Panc1 (cell line): ENCODE measurements around the gene SYT1.

ENCODE experiments used
- POLR2AphosphoS5 ChIP-seq: IDR thresholded peaks from 2 replicates; pipeline ENCODE4 v1.6.1; 2012; ENCODE audit warnings: mild to moderate bottlenecking, low read depth, low read length, moderate library complexity
- SIN3A ChIP-seq: IDR thresholded peaks from 2 replicates; pipeline ENCODE4 v1.6.1; 2012; ENCODE audit warnings: low read depth, mild to moderate bottlenecking, low read length, moderate library complexity, borderline replicate concordance; ENCODE audit not compliant: insufficient read depth
- TCF7L2 ChIP-seq: IDR thresholded peaks from 2 replicates; pipeline ENCODE4 v1.6.1; 2011; ENCODE audit warnings: mild to moderate bottlenecking, low read depth, low read length, inconsistent platforms
- TF ChIP-seq, protein P1 (sequence below): fragments of 450-650 bp; IDR thresholded peaks from 2 replicates; pipeline ENCODE4 v1.5.1; 2017; ENCODE audit warnings: mild to moderate bottlenecking
- TF ChIP-seq, protein P2 (sequence below), 2 experiments: IDR thresholded peaks; 2 replicates each; pipeline ENCODE4 v1.6.1; 2011 to 2012; ENCODE audit warnings: low read depth in 2 of 2, control low read depth in 1 of 2, low read length in 1 of 2, mild to moderate bottlenecking in 1 of 2, moderate library complexity in 1 of 2; ENCODE audit not compliant: insufficient read depth in 1 of 2

- TF ChIP-seq, protein P1, sequence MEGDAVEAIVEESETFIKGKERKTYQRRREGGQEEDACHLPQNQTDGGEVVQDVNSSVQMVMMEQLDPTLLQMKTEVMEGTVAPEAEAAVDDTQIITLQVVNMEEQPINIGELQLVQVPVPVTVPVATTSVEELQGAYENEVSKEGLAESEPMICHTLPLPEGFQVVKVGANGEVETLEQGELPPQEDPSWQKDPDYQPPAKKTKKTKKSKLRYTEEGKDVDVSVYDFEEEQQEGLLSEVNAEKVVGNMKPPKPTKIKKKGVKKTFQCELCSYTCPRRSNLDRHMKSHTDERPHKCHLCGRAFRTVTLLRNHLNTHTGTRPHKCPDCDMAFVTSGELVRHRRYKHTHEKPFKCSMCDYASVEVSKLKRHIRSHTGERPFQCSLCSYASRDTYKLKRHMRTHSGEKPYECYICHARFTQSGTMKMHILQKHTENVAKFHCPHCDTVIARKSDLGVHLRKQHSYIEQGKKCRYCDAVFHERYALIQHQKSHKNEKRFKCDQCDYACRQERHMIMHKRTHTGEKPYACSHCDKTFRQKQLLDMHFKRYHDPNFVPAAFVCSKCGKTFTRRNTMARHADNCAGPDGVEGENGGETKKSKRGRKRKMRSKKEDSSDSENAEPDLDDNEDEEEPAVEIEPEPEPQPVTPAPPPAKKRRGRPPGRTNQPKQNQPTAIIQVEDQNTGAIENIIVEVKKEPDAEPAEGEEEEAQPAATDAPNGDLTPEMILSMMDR: no peak
- TF ChIP-seq, protein P2, sequence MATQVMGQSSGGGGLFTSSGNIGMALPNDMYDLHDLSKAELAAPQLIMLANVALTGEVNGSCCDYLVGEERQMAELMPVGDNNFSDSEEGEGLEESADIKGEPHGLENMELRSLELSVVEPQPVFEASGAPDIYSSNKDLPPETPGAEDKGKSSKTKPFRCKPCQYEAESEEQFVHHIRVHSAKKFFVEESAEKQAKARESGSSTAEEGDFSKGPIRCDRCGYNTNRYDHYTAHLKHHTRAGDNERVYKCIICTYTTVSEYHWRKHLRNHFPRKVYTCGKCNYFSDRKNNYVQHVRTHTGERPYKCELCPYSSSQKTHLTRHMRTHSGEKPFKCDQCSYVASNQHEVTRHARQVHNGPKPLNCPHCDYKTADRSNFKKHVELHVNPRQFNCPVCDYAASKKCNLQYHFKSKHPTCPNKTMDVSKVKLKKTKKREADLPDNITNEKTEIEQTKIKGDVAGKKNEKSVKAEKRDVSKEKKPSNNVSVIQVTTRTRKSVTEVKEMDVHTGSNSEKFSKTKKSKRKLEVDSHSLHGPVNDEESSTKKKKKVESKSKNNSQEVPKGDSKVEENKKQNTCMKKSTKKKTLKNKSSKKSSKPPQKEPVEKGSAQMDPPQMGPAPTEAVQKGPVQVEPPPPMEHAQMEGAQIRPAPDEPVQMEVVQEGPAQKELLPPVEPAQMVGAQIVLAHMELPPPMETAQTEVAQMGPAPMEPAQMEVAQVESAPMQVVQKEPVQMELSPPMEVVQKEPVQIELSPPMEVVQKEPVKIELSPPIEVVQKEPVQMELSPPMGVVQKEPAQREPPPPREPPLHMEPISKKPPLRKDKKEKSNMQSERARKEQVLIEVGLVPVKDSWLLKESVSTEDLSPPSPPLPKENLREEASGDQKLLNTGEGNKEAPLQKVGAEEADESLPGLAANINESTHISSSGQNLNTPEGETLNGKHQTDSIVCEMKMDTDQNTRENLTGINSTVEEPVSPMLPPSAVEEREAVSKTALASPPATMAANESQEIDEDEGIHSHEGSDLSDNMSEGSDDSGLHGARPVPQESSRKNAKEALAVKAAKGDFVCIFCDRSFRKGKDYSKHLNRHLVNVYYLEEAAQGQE (IDR thresholded peaks at IDR 0.05; ENCODE audit: insufficient read depth in 1 of 2, low read depth in 2 of 2, low read length in 1 of 2): no peak
- no peak for TF ChIP-seq POLR2AphosphoS5
- no peak for TF ChIP-seq SIN3A
- TF ChIP-seq TCF7L2: no peak
Measured at GRCh38 chr12:79058342-79058741, 193.8 kb downstream of the SYT1 start.
